Body of pancreas (tissue), 4 donors: Measurements from ENCODE around the gene PRKAA1.

ENCODE experiments used
- POLR2A ChIP-seq, 3 donors: fragments of 450-650 bp; IDR thresholded peaks; one replicate each; pipeline ENCODE4 v1.6.1; 2016; ENCODE audit warnings: antibody characterized with exemption in 3 of 3, mild to moderate bottlenecking in 2 of 3
- TF ChIP-seq, protein P1 (sequence below), 7 experiments: fragments of 450-650 bp in 4 of 7; fragments of 200-600 bp in 3 of 7; sonication (generic) in 3 of 7; IDR thresholded peaks; one replicate each; pipeline ENCODE4 v1.5.1; 2016 to 2019; ENCODE audit warnings: antibody characterized with exemption in 7 of 7

DNA sequence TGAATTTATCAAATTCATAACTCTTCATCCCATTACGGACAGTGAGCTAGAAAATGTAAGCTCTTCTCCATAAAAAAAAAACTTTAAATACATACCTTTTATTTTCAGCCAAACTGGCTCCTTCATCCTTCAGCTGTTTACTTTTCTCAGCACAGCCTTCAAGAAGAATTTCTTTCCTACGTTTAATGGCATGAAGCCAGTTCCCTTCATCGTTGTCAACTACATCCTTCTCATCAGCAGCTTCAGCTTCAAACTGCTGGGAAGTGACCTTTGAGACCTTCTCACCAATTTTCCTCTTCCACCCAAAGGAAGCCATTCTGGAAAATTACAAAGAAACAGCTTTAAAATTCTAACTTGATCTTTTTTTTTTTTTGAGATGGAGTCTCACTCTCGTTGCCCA lies 51.5 kb downstream of the PRKAA1 start:
- TF ChIP-seq, protein P1, sequence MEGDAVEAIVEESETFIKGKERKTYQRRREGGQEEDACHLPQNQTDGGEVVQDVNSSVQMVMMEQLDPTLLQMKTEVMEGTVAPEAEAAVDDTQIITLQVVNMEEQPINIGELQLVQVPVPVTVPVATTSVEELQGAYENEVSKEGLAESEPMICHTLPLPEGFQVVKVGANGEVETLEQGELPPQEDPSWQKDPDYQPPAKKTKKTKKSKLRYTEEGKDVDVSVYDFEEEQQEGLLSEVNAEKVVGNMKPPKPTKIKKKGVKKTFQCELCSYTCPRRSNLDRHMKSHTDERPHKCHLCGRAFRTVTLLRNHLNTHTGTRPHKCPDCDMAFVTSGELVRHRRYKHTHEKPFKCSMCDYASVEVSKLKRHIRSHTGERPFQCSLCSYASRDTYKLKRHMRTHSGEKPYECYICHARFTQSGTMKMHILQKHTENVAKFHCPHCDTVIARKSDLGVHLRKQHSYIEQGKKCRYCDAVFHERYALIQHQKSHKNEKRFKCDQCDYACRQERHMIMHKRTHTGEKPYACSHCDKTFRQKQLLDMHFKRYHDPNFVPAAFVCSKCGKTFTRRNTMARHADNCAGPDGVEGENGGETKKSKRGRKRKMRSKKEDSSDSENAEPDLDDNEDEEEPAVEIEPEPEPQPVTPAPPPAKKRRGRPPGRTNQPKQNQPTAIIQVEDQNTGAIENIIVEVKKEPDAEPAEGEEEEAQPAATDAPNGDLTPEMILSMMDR (IDR thresholded peaks at IDR 0.05), result no peak
- no peak for TF ChIP-seq POLR2A (IDR thresholded peaks at IDR 0.05)
